HG02798 (cell line): ENCODE data around the gene ST6GALNAC3.

Experiments
- ATAC-seq: cut with Tn5 transposase; IDR thresholded peaks from one replicate; pipeline ENCODE4 v1.9.1; 2021; ENCODE audit warnings: mild to moderate bottlenecking; ENCODE audit not compliant: unreplicated experiment, poor library complexity

ST6GALNAC3 gene

GRCh38 chr1:76381450-76382097 lies 307.0 kb downstream of the ST6GALNAC3 start:
- ATAC-seq = no peak

- ATAC-seq = no peak
Measured at GRCh38 chr1:76388261-76388660, 313.7 kb downstream of the ST6GALNAC3 start.

GRCh38 chr1:76390456-76390855 lies 315.9 kb downstream of the ST6GALNAC3 start:
- ATAC-seq = no peak

GRCh38 chr1:76395059-76395458 lies 320.5 kb downstream of the ST6GALNAC3 start:
- no peak for ATAC-seq

GRCh38 chr1:76402128-76402527 lies 327.6 kb downstream of the ST6GALNAC3 start:
- no peak for ATAC-seq

GRCh38 chr1:76408303-76408702 lies 333.8 kb downstream of the ST6GALNAC3 start:
- no peak for ATAC-seq

GRCh38 chr1:76410499-76410898 lies 336.0 kb downstream of the ST6GALNAC3 start:
- ATAC-seq = no peak

GRCh38 chr1:76418531-76418930 lies 344.0 kb downstream of the ST6GALNAC3 start:
- no peak for ATAC-seq

GRCh38 chr1:76419603-76420002 lies 345.1 kb downstream of the ST6GALNAC3 start:
- no peak for ATAC-seq

- peak; percentile 94 for ATAC-seq
Measured at GRCh38 chr1:76425201-76426145, 350.9 kb downstream of the ST6GALNAC3 start.

- ATAC-seq = no peak
Measured at GRCh38 chr1:76426606-76427005, 352.1 kb downstream of the ST6GALNAC3 start.

GRCh38 chr1:76428028-76428427 lies 353.5 kb downstream of the ST6GALNAC3 start:
- ATAC-seq = no peak

- ATAC-seq = no peak
Measured at GRCh38 chr1:76430531-76430930, 356.0 kb downstream of the ST6GALNAC3 start.

- no peak for ATAC-seq
Measured at GRCh38 chr1:76433526-76433925, 359.0 kb downstream of the ST6GALNAC3 start.

GRCh38 chr1:76443217-76443616 lies 368.7 kb downstream of the ST6GALNAC3 start:
- no peak for ATAC-seq

- no peak for ATAC-seq
Measured at GRCh38 chr1:76444773-76445172, 370.2 kb downstream of the ST6GALNAC3 start.

- ATAC-seq = no peak
Measured at GRCh38 chr1:76450229-76450628, 375.7 kb downstream of the ST6GALNAC3 start.

- ATAC-seq = peak; percentile 48
Measured at GRCh38 chr1:76463278-76463677, 388.7 kb downstream of the ST6GALNAC3 start.

- ATAC-seq = peak; percentile 34
Measured at GRCh38 chr1:76463849-76464248, 389.3 kb downstream of the ST6GALNAC3 start.

- ATAC-seq = no peak
Measured at GRCh38 chr1:76465030-76465429, 390.5 kb downstream of the ST6GALNAC3 start.

- no peak for ATAC-seq
Measured at GRCh38 chr1:76470166-76470565, 395.6 kb downstream of the ST6GALNAC3 start.
